Adrenal gland (tissue), 12 donors: ENCODE data around the gene GPR153. TPM values are rescaled to one million over a fixed set of nuclear protein-coding genes. Genes with fewer than 3 reads are reported as not detected.
A peak's percentile ranks its signal among the peaks of the same experiment; 100 is the strongest.

ENCODE experiments used
- DNase-seq, 7 donors: peaks; one replicate each; pipeline ENCODE4 v3.0.0-alpha.2; 2019 to 2020
- H3K27ac ChIP-seq, 5 donors: fragments of 200-600 bp; sonication (generic) in 4 of 5; 1 replicate in 3 of 5; 2 replicates in 2 of 5; pipeline versions ENCODE4 v1.5.1 to v1.8.0; 2016 to 2020; ENCODE audit warnings: mild to moderate bottlenecking in 1 of 5
- H3K27me3 ChIP-seq: fragments of 200-600 bp; 2 replicates; pipeline ENCODE4 v1.8.0; 2021
- H3K36me3 ChIP-seq, 2 donors: fragments of 200-600 bp; replicated peaks in 1 of 2; 1 replicate in 1 of 2; 2 replicates in 1 of 2; pipeline versions ENCODE4 v1.5.1 to v1.8.0; 2018 to 2022
- H3K4me1 ChIP-seq, 2 donors: fragments of 200-600 bp; replicated peaks in 1 of 2; 1 replicate in 1 of 2; 2 replicates in 1 of 2; pipeline versions ENCODE4 v1.5.1 to v1.8.0; 2018 to 2021
- H3K4me3 ChIP-seq, 4 donors: fragments of 200-600 bp; sonication (generic) in 3 of 4; one replicate each; pipeline ENCODE4 v1.5.1; 2016 to 2018
- H3K9me3 ChIP-seq, 3 donors: fragments of 200-600 bp; sonication (generic) in 1 of 3; replicated peaks in 1 of 3; 1 replicate in 2 of 3; 2 replicates in 1 of 3; pipeline versions ENCODE4 v1.5.1 to v1.8.0; 2016 to 2021
- CTCF ChIP-seq, 6 experiments: fragments of 450-650 bp in 4 of 6; fragments of 200-600 bp in 2 of 6; sonication (generic) in 1 of 6; IDR thresholded peaks; 1 replicate in 5 of 6; 2 replicates in 1 of 6; pipeline versions ENCODE4 v1.5.1 to v1.8.0; 2016 to 2021; ENCODE audit warnings: antibody characterized with exemption in 6 of 6, mild to moderate bottlenecking in 2 of 6, moderate library complexity in 1 of 6
- POLR2A ChIP-seq, 2 donors: fragments of 450-650 bp; IDR thresholded peaks; one replicate each; pipeline ENCODE4 v1.6.1; 2017; ENCODE audit warnings: antibody characterized with exemption in 2 of 2, mild to moderate bottlenecking in 2 of 2, moderate library complexity in 1 of 2
- WGBS, 4 donors: extraction: QIAGEN DNeasy Blood & Tissue Kit in 2 of 4; methylation state at CpG; one replicate each; pipeline versions ENCODE4 v1.1.5 to v1.1.7; 2013 to 2017; 5-methylcytosine and 5-hydroxymethylcytosine counted together
- intact Hi-C, 2 donors: fragments of 100-400 bp; cut with DNase I; formaldehyde crosslinking; loops; one replicate each; pipeline versions ENCODE4 v1.14.1 to v1.15.0; 2022 to 2023
- polyA plus RNA-seq, 3 donors: library from polyadenylated mRNA; stranded (reverse); fragments of 200-250 nt in 2 of 3; fragments of 350-450 nt in 1 of 3; fragmentation: Illumina TruSeq in 1 of 3; extraction: RNeasy Lipid Tissue Mini Kit (QIAGEN cat#74804) in 1 of 3; gene quantifications; one replicate each; pipeline ENCODE4 v1.2.3, GENCODE V29; 2013 to 2014
- total RNA-seq, 9 donors: library from RNA; depleted of rRNA in 4 of 9; stranded (reverse); fragments of >200 nt in 4 of 9; fragments of 120-200 nt in 1 of 9; fragmentation: NEBNext Ultra II Directional in 1 of 9; extraction: Animal tissue kit (Norgen Biotek cat#: 25700) in 1 of 9; gene quantifications; one replicate each; pipeline versions ENCODE4 v1.1.0 to v1.2.4, GENCODE V29; 2013 to 2023
- donor health status: healthy with polysubstance abuse.
- donor health status: Bipolar disorder and iron deficiency.
- donor health status: DM: yes; HTN: yes; CAD: no.
- donor health status: DM: no; HTN: no; CAD: no.
- donor health status: DM: no; HTN: no; CAD: no.
- donor health status: DM: yes; HTN: yes; CAD: no.

GPR153 gene
- total and polyA plus RNA-seq, 12 donors = 0.86 to 5.9 (median 3.1) TPM

GRCh38 chr1:6207075-6207885 is 53.6 kb downstream of the GPR153 start:
- TF ChIP-seq POLR2A (IDR thresholded peaks at IDR 0.05) = no peak
- peak in 1 of 7 donors; percentile 24 for DNase-seq
- Histone ChIP-seq H3K4me3 (no peak overlapping the region), H3K4me1 (peaks cover 15 to 32% of the 10 kb centered on the region in 2 donors), H3K27ac (no peak overlapping the region), H3K27me3 (no peaks in the 10 kb centered on the region), H3K9me3 (no peaks in the 10 kb centered on the region), H3K36me3 (no peaks in the 10 kb centered on the region)
- 72 to 86% (median 85%) methylated on average over 15 to 19 of the region's 19 CpGs for WGBS, 4 donors
- intact Hi-C loops = loop anchor here (5.0 kb wide), 1 partner anchor 35 kb away; the partner anchor contains the start of gene HES3 (in 2 of the 2)

GRCh38 chr1:6206520-6206855 is 54.4 kb downstream of the GPR153 start:
- Histone ChIP-seq H3K4me3 (peak overlapping the region in 2 of 4 donors; percentile 8 to 53), H3K4me1 (peaks cover 15 to 32% of the 10 kb centered on the region in 2 donors), H3K27me3 (no peaks in the 10 kb centered on the region), H3K27ac (peak overlapping the region in 2 of 5 donors; percentile 52 to 79), H3K36me3 (no peaks in the 10 kb centered on the region), H3K9me3 (no peaks in the 10 kb centered on the region)
- intact Hi-C loops = loop anchor here (5.0 kb wide), 1 partner anchor 36 kb away; the partner anchor contains the start of gene HES3 (in 2 of the 2)
- WGBS, 4 donors = 43 to 67% (median 47%) methylated on average over 1 to 25 of the region's 25 CpGs
- DNase-seq = no peak
- TF ChIP-seq POLR2A (IDR thresholded peaks at IDR 0.05) = no peak
- no peak for TF ChIP-seq CTCF (IDR thresholded peaks at IDR 0.05)

- intact Hi-C loops = loop anchor here (5.0 kb wide), 1 partner anchor 36 kb away; the partner anchor contains the start of gene HES3 (in 2 of the 2)
- no peaks in the 10 kb centered on the region for H3K9me3 ChIP-seq
- WGBS, 4 donors = 0 to 11% (median 9%) methylated on average over 9 to 66 of the region's 66 CpGs
- DNase-seq = peak in 6 of 7 donors; percentile 32 to 65 (median 52)
- TF ChIP-seq CTCF (IDR thresholded peaks at IDR 0.05) = no peak
- peak in 1 of 2 donors; percentile 25 for TF ChIP-seq POLR2A (IDR thresholded peaks at IDR 0.05)
- peak within 1 kb of the TSS in 2 of 4 donors; percentile 8 to 53 for H3K4me3 ChIP-seq
- no peaks in the 10 kb centered on the region for H3K36me3 ChIP-seq
- H3K27ac ChIP-seq = peak within 1 kb of the TSS in 3 of 5 donors; percentile 28 to 79 (median 52)
- H3K27me3 ChIP-seq = no peaks in the 10 kb centered on the region
- H3K4me1 ChIP-seq = peaks cover 15 to 32% of the 10 kb centered on the region in 2 donors
These were observed 54.9 kb downstream of the GPR153 start, which contains the start of gene RNF207 for GRCh38 chr1:6205849-6206519. Gene RNF207 (plus strand): TSS chr1:6206119. CDS start chr1:6206536, 417 bp downstream.

GRCh38 chr1:6202256-6202655 is 58.6 kb downstream of the GPR153 start:
- Histone ChIP-seq H3K4me1 (peaks cover 15 to 38% of the 10 kb centered on the region in 2 donors), H3K4me3 (no peak overlapping the region), H3K9me3 (no peaks in the 10 kb centered on the region), H3K27ac (no peak overlapping the region), H3K27me3 (no peaks in the 10 kb centered on the region), H3K36me3 (no peaks in the 10 kb centered on the region)
- 80 to 85% (median 82%) methylated on average over 7 of the region's 7 CpGs for WGBS, 4 donors
- TF ChIP-seq POLR2A (IDR thresholded peaks at IDR 0.05) = no peak
- no peak for TF ChIP-seq CTCF (IDR thresholded peaks at IDR 0.05)
- intact Hi-C loops = no loop called here
- no peak for DNase-seq
